B cell (primary cell): ENCODE data around the gene KIRREL3. TPM values are rescaled to one million over a fixed set of nuclear protein-coding genes. Genes with fewer than 3 reads are reported as not detected.

Experiments
- ATAC-seq: fragments of 200-7000 bp; cut with Tn5 transposase; one replicate; pipeline ENCODE4 v1.10.0; 2021; ENCODE audit warnings: low read depth, mild to moderate bottlenecking, moderate number of reproducible peaks, moderate library complexity
- CTCF ChIA-PET: fragments of 350-600 bp; sonication (Branson Sonifier 250); formaldehyde crosslinking; loops from one replicate; lab custom pipeline; 2021; ENCODE audit warnings: antibody characterized with exemption, inconsistent platforms; lab: Charles Lee
- POLR2A ChIA-PET: fragments of 350-600 bp; sonication (Branson Sonifier 250); formaldehyde crosslinking; loops from one replicate; lab custom pipeline; 2021; ENCODE audit warnings: antibody characterized with exemption; lab: Charles Lee
- DNase-seq: peaks from one replicate; pipeline ENCODE4 v3.0.0; 2013
- H2AFZ ChIP-seq: 2 replicates; pipeline ENCODE4 v1.6.1; 2012; ENCODE audit warnings: mild to moderate bottlenecking, low read depth, low read length; ENCODE audit not compliant: insufficient read depth, poor library complexity, severe bottlenecking
- H3K27ac ChIP-seq, 2 donors: 1 replicate in 1 of 2; 2 replicates in 1 of 2; pipeline ENCODE4 v1.5.1; 2012 to 2013; ENCODE audit warnings: low read length in 2 of 2, mild to moderate bottlenecking in 2 of 2, moderate library complexity in 1 of 2
- H3K27me3 ChIP-seq, 4 experiments: fragments of 200-600 bp in 1 of 4; sonication (generic) in 1 of 4; replicated peaks in 1 of 4; 1 replicate in 2 of 4; 2 replicates in 2 of 4; pipeline versions ENCODE4 v1.6.1 to v1.7.0; 2013 to 2016; ENCODE audit warnings: low read length in 3 of 4, mild to moderate bottlenecking in 2 of 4, mixed read lengths in 1 of 4, moderate library complexity in 1 of 4; ENCODE audit not compliant: insufficient read depth in 4 of 4, control insufficient read depth in 3 of 4; ENCODE audit errors: control extremely low read depth in 1 of 4
- H3K36me3 ChIP-seq, 2 experiments: replicated peaks in 1 of 2; 1 replicate in 1 of 2; 2 replicates in 1 of 2; pipeline versions ENCODE4 v1.6.1 to v1.7.1; 2013; ENCODE audit warnings: low read length in 1 of 2; ENCODE audit not compliant: insufficient read depth in 2 of 2, control insufficient read depth in 1 of 2; ENCODE audit errors: control extremely low read depth in 1 of 2, extremely low read depth in 1 of 2
- H3K4me1 ChIP-seq, 2 donors: fragments of 200-600 bp in 1 of 2; sonication (generic) in 1 of 2; 1 replicate in 1 of 2; 2 replicates in 1 of 2; pipeline versions ENCODE4 v1.5.1 to v1.6.1; 2013 to 2017; ENCODE audit warnings: low read length in 2 of 2; ENCODE audit not compliant: control insufficient read depth in 2 of 2, insufficient read depth in 2 of 2
- H3K4me2 ChIP-seq: replicated peaks from 2 replicates; pipeline ENCODE3; 2012; ENCODE audit warnings: mild to moderate bottlenecking, low read depth, low read length; ENCODE audit not compliant: poor library complexity, severe bottlenecking
- H3K4me3 ChIP-seq, 5 experiments: fragments of 200-600 bp in 1 of 5; sonication (generic) in 1 of 5; 1 replicate in 3 of 5; 2 replicates in 2 of 5; pipeline versions ENCODE4 v1.5.1 to v1.7.0; 2011 to 2016; ENCODE audit warnings: low read length in 4 of 5, mild to moderate bottlenecking in 4 of 5, low read depth in 2 of 5, control low read depth in 1 of 5, moderate library complexity in 1 of 5; ENCODE audit not compliant: insufficient read depth in 1 of 5; ENCODE audit errors: control extremely low read depth in 1 of 5, extremely low read depth in 1 of 5
- H3K79me2 ChIP-seq: fragments of 200-600 bp; sonication (generic); one replicate; pipeline ENCODE4 v1.6.0; 2016; ENCODE audit warnings: low read length; ENCODE audit not compliant: control insufficient read depth, insufficient read depth
- H3K9ac ChIP-seq: fragments of 200-600 bp; sonication (generic); 2 replicates; pipeline ENCODE4 v1.6.1; 2017; ENCODE audit warnings: mild to moderate bottlenecking, low read length, moderate library complexity
- H3K9me3 ChIP-seq, 3 donors: one replicate each; pipeline versions ENCODE4 v1.6.1 to v1.7.1; 2013; ENCODE audit warnings: low read length in 2 of 3; ENCODE audit not compliant: control insufficient read depth in 2 of 3, insufficient read depth in 1 of 3; ENCODE audit errors: control extremely low read depth in 1 of 3
- H4K20me1 ChIP-seq: 2 replicates; pipeline ENCODE4 v1.6.0; 2012; ENCODE audit warnings: mild to moderate bottlenecking, low read length; ENCODE audit not compliant: insufficient read depth, control insufficient read depth, poor library complexity, severe bottlenecking
- H3K27ac Mint-ChIP-seq: one replicate; pipeline ENCODE4 v1.8.0; 2021; ENCODE audit warnings: mixed read lengths
- H3K27me3 Mint-ChIP-seq: one replicate; pipeline ENCODE4 v1.8.0; 2021; ENCODE audit warnings: mixed read lengths
- H3K4me1 Mint-ChIP-seq: one replicate; pipeline ENCODE4 v1.8.0; 2021; ENCODE audit warnings: mixed read lengths
- H3K4me3 Mint-ChIP-seq: one replicate; pipeline ENCODE4 v1.8.0; 2021; ENCODE audit warnings: mixed read lengths
- H3K9me3 Mint-ChIP-seq: one replicate; pipeline ENCODE4 v1.8.0; 2022; ENCODE audit warnings: mixed read lengths; ENCODE audit not compliant: insufficient read depth
- EZH2 ChIP-seq: IDR thresholded peaks from 2 replicates; pipeline ENCODE4 v1.6.1; 2012; ENCODE audit warnings: borderline replicate concordance, low read depth, mild to moderate bottlenecking, moderate library complexity, low read length; ENCODE audit not compliant: insufficient read depth, poor library complexity, severe bottlenecking
- WGBS: methylation state at CpG from one replicate; pipeline ENCODE4 v1.1.5; 2013; ENCODE audit warnings: missing lambda C conversion rate; ENCODE audit not compliant: insufficient coverage; 5-methylcytosine and 5-hydroxymethylcytosine counted together
- intact Hi-C: fragments of 100-400 bp; cut with micrococcal nuclease; formaldehyde crosslinking; loops from one replicate; pipeline ENCODE4 v1.10.0; 2022
- polyA plus RNA-seq: library from polyadenylated mRNA; depleted of rRNA; stranded (reverse); fragments of >200 nt; gene quantifications from 2 replicates; pipeline ENCODE4 v1.2.3, GENCODE V29; 2012
- total RNA-seq, 2 donors: library from RNA; stranded (reverse); fragments of 120-200 nt in 1 of 2; gene quantifications; 1 replicate in 1 of 2; 2 replicates in 1 of 2; pipeline versions ENCODE4 v1.2.3 to v1.2.4, GENCODE V29; 2013 to 2022
- TF ChIP-seq, protein P1 (sequence below): fragments of 200-600 bp; IDR thresholded peaks from one replicate; pipeline ENCODE4 v1.8.0; 2022; ENCODE audit warnings: antibody characterized with exemption, mild to moderate bottlenecking

The KIRREL3 gene
- total and polyA plus RNA-seq, 2 donors (not counting 1 experiment from before 2014, with no cell fraction given), result not detected

- no peak overlapping the region for H2AFZ ChIP-seq
- POLR2A ChIA-PET, result no interaction called here
- H3K36me3 ChIP-seq, result no peaks in the 10 kb centered on the region
- H3K27ac ChIP-seq, result no peak overlapping the region
- Mint-ChIP-seq H3K9me3 (no peaks in the 10 kb centered on the region), H3K27me3 (peaks cover 5% of the 10 kb centered on the region), H3K27ac (no peak overlapping the region), H3K4me3 (peak overlapping the region; percentile 75), H3K4me1 (peaks cover 33% of the 10 kb centered on the region)
- peak; percentile 48 for DNase-seq
- H3K79me2 ChIP-seq, result no peaks in the 10 kb centered on the region
- H3K4me1 ChIP-seq, result peaks cover 46 to 52% of the 10 kb centered on the region in 2 donors
- H3K4me2 ChIP-seq, result peak overlapping the region; percentile 72
- peak overlapping the region; percentile 43 for H3K9ac ChIP-seq
- H3K4me3 ChIP-seq, result no peak overlapping the region
- no CpG with 5 or more reads among the region's 5 CpGs for whole genome bisulfite sequencing
- TF ChIP-seq, protein P1, sequence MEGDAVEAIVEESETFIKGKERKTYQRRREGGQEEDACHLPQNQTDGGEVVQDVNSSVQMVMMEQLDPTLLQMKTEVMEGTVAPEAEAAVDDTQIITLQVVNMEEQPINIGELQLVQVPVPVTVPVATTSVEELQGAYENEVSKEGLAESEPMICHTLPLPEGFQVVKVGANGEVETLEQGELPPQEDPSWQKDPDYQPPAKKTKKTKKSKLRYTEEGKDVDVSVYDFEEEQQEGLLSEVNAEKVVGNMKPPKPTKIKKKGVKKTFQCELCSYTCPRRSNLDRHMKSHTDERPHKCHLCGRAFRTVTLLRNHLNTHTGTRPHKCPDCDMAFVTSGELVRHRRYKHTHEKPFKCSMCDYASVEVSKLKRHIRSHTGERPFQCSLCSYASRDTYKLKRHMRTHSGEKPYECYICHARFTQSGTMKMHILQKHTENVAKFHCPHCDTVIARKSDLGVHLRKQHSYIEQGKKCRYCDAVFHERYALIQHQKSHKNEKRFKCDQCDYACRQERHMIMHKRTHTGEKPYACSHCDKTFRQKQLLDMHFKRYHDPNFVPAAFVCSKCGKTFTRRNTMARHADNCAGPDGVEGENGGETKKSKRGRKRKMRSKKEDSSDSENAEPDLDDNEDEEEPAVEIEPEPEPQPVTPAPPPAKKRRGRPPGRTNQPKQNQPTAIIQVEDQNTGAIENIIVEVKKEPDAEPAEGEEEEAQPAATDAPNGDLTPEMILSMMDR, result no peak
- TF ChIP-seq EZH2, result no peak
- ATAC-seq, result no peak
- peaks cover 0 to 11% (median 0%) of the 10 kb centered on the region in 4 experiments for H3K27me3 ChIP-seq
- peaks cover 0 to 18% (median 0%) of the 10 kb centered on the region in 3 donors for H3K9me3 ChIP-seq
- CTCF ChIA-PET, result interaction anchor here (1.5 to 3.0 kb wide), 4 partner anchors 15 to 24 kb away, joined by 3 to 23 read pairs (median 4); no protein-coding TSS in a partner anchor
- intact Hi-C loops, result no loop called here
- H4K20me1 ChIP-seq, result no peaks in the 10 kb centered on the region
These were observed 535.8 kb downstream of the KIRREL3 start for GRCh38 chr11:126464796-126465195.

DNA sequence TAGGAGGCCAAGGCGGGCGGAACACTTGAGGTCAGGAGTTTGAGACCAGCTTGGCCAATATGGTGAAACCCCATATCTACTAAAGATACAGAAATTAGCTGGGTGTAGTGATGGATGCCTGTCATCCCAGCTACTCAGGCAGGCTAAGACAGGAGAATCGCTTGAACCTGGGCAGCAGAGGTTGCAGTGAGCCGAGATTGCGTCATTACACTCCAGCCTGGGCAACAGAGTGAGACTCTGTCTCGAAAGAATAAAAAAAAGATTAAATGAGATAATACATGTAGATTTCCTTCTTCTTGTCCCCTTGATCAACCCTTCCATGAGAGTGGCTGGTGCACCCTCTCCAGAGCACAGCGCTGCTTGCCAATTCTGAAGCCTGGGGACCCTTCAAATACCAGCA, 538.1 kb downstream of the KIRREL3 start:
- no peak for ATAC-seq
- Histone ChIP-seq H3K79me2 (no peaks in the 10 kb centered on the region), H3K27me3 (peaks cover 0 to 11% (median 1%) of the 10 kb centered on the region in 4 experiments), H3K9me3 (peaks cover 0 to 13% (median 0%) of the 10 kb centered on the region in 3 donors), H2AFZ (no peak overlapping the region), H4K20me1 (no peaks in the 10 kb centered on the region), H3K36me3 (no peaks in the 10 kb centered on the region), H3K9ac (no peak overlapping the region), H3K4me1 (peaks cover 32 to 41% of the 10 kb centered on the region in 2 donors), H3K27ac (no peak overlapping the region), H3K4me2 (no peak overlapping the region), H3K4me3 (no peak overlapping the region)
- intact Hi-C loops, result no loop called here
- Mint-ChIP-seq H3K4me3 (no peak overlapping the region), H3K27me3 (peaks cover 12% of the 10 kb centered on the region), H3K9me3 (no peaks in the 10 kb centered on the region), H3K27ac (no peak overlapping the region), H3K4me1 (peaks cover 31% of the 10 kb centered on the region)
- ChIA-PET POLR2A (no interaction called here), CTCF (interaction anchor here (2.6 kb wide), 1 partner anchor 18 kb away, joined by 10 read pairs; no protein-coding TSS in a partner anchor)
- 100% methylated on average over 2 of the region's 7 CpGs for WGBS
- no peak for TF ChIP-seq EZH2
- TF ChIP-seq, protein P1, result no peak
- no peak for DNase-seq
